Measurements from ENCODE around the gene MRM2.

- TF ChIP-seq CTCF (IDR thresholded peaks at IDR 0.05; ENCODE audit: low read length) = no peak
- no peak for TF ChIP-seq EZH2 (optimal IDR thresholded peaks at IDR 0.05; ENCODE audit: low read depth, low read length)
- no peak for TF ChIP-seq EZH2phosphoT487 (IDR thresholded peaks at IDR 0.05; ENCODE audit: low read length)
Measured at GRCh38 chr7:2186166-2186565, 55.8 kb downstream of the MRM2 start.
